Neural progenitor cell (in vitro differentiated cells): ENCODE results near the gene PATJ.
"Not testable (repeated sequence)": the region's sequence is repeated elsewhere in the genome, so short reads cannot be mapped to it uniquely, and the experiment has no call there.

Experiments used
- EZH2 ChIP-seq: fragments of 200-600 bp; sonication (generic); IDR thresholded peaks from 2 replicates; pipeline ENCODE4 v1.6.1; 2017; ENCODE audit warnings: antibody characterized with exemption, mild to moderate bottlenecking, moderate library complexity
- EZH2phosphoT487 ChIP-seq: fragments of 200-600 bp; sonication (generic); IDR thresholded peaks from 2 replicates; pipeline ENCODE4 v1.6.1; 2017; ENCODE audit warnings: antibody characterized with exemption
- TF ChIP-seq, protein P1 (sequence below): fragments of 200-600 bp; sonication (generic); IDR thresholded peaks from 2 replicates; pipeline ENCODE4 v1.5.1; 2017; ENCODE audit warnings: antibody characterized with exemption, mild to moderate bottlenecking

- TF ChIP-seq, protein P1, sequence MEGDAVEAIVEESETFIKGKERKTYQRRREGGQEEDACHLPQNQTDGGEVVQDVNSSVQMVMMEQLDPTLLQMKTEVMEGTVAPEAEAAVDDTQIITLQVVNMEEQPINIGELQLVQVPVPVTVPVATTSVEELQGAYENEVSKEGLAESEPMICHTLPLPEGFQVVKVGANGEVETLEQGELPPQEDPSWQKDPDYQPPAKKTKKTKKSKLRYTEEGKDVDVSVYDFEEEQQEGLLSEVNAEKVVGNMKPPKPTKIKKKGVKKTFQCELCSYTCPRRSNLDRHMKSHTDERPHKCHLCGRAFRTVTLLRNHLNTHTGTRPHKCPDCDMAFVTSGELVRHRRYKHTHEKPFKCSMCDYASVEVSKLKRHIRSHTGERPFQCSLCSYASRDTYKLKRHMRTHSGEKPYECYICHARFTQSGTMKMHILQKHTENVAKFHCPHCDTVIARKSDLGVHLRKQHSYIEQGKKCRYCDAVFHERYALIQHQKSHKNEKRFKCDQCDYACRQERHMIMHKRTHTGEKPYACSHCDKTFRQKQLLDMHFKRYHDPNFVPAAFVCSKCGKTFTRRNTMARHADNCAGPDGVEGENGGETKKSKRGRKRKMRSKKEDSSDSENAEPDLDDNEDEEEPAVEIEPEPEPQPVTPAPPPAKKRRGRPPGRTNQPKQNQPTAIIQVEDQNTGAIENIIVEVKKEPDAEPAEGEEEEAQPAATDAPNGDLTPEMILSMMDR = not testable (repeated sequence)
- not testable (repeated sequence) for TF ChIP-seq EZH2phosphoT487, EZH2
Measured at GRCh38 chr1:61801047-61801446, 58.8 kb downstream of the PATJ start.
